H9 (cell line): Measurements from ENCODE around the gene HOATZ. TPM values are rescaled to one million over a fixed set of nuclear protein-coding genes. Genes with fewer than 3 reads are reported as not detected.

Source experiments
- DNase-seq: peaks from one replicate; pipeline ENCODE4 v3.0.0-alpha.2; 2017
- H2AFZ ChIP-seq: one replicate; pipeline ENCODE4 v1.6.1; 2013; ENCODE audit warnings: mild to moderate bottlenecking, low read length, control low read depth, moderate library complexity
- H2AK5ac ChIP-seq: 2 replicates; pipeline ENCODE4 v1.6.1; 2013; ENCODE audit warnings: low read length, control low read depth, mixed read lengths; ENCODE audit not compliant: insufficient read length
- H2BK120ac ChIP-seq: one replicate; pipeline ENCODE4 v1.6.1; 2013; ENCODE audit warnings: low read depth, mild to moderate bottlenecking, low read length, control low read depth, inconsistent platforms; ENCODE audit not compliant: poor library complexity, severe bottlenecking
- H2BK12ac ChIP-seq: 2 replicates; pipeline ENCODE4 v1.6.1; 2013; ENCODE audit warnings: low read length, control low read depth, mixed read lengths, low read depth; ENCODE audit not compliant: insufficient read length
- H2BK15ac ChIP-seq: 2 replicates; pipeline ENCODE4 v1.6.1; 2013; ENCODE audit warnings: low read depth, low read length, control low read depth
- H2BK20ac ChIP-seq: one replicate; pipeline ENCODE4 v1.6.1; 2013; ENCODE audit warnings: low read depth, mild to moderate bottlenecking, low read length, control low read depth, inconsistent platforms; ENCODE audit not compliant: poor library complexity, severe bottlenecking
- H2BK5ac ChIP-seq: 2 replicates; pipeline ENCODE4 v1.6.1; 2013; ENCODE audit warnings: low read length, control low read depth, mixed read lengths; ENCODE audit not compliant: insufficient read length
- H3K14ac ChIP-seq: 2 replicates; pipeline ENCODE4 v1.6.1; 2013; ENCODE audit warnings: low read length, control low read depth; ENCODE audit not compliant: insufficient read depth
- H3K18ac ChIP-seq: 2 replicates; pipeline ENCODE4 v1.6.1; 2013; ENCODE audit warnings: low read depth, mild to moderate bottlenecking, mixed read lengths, low read length, control low read depth; ENCODE audit not compliant: insufficient read length
- H3K23ac ChIP-seq: 2 replicates; pipeline ENCODE4 v1.6.1; 2013; ENCODE audit warnings: low read length, control low read depth, mixed read lengths, low read depth; ENCODE audit not compliant: insufficient read length
- H3K23me2 ChIP-seq: 2 replicates; pipeline ENCODE4 v1.6.1; 2013; ENCODE audit warnings: low read depth, mild to moderate bottlenecking, mixed read lengths, low read length, control low read depth; ENCODE audit not compliant: insufficient read length, poor library complexity, severe bottlenecking
- H3K27ac ChIP-seq: 2 replicates; pipeline ENCODE4 v1.5.1; 2013; ENCODE audit warnings: low read length, control low read depth, mixed read lengths, low read depth; ENCODE audit not compliant: insufficient read length
- H3K27me3 ChIP-seq: 2 replicates; pipeline ENCODE4 v1.6.1; 2013; ENCODE audit warnings: low read length, control low read depth, inconsistent platforms; ENCODE audit not compliant: insufficient read depth
- H3K4ac ChIP-seq: 2 replicates; pipeline ENCODE4 v1.6.1; 2013; ENCODE audit warnings: low read depth, mild to moderate bottlenecking, control low read depth, inconsistent platforms, low read length, moderate library complexity
- H3K4me1 ChIP-seq: 2 replicates; pipeline ENCODE4 v1.6.1; 2013; ENCODE audit warnings: low read length, control low read depth, inconsistent platforms; ENCODE audit not compliant: insufficient read depth
- H3K4me2 ChIP-seq: 2 replicates; pipeline ENCODE4 v1.6.1; 2013; ENCODE audit warnings: low read length, control low read depth, mixed read lengths; ENCODE audit not compliant: insufficient read length, insufficient read depth
- H3K56ac ChIP-seq: 2 replicates; pipeline ENCODE4 v1.6.1; 2013; ENCODE audit warnings: low read depth, mild to moderate bottlenecking, mixed read lengths, low read length, control low read depth; ENCODE audit not compliant: insufficient read length
- H3K79me1 ChIP-seq: 2 replicates; pipeline ENCODE4 v1.6.1; 2013; ENCODE audit warnings: low read depth, mild to moderate bottlenecking, moderate library complexity, low read length, control low read depth, inconsistent platforms; ENCODE audit not compliant: insufficient read depth, poor library complexity, severe bottlenecking
- H3K79me2 ChIP-seq: 2 replicates; pipeline ENCODE4 v1.6.1; 2013; ENCODE audit warnings: low read length, control low read depth, inconsistent platforms; ENCODE audit not compliant: insufficient read depth
- H3K9ac ChIP-seq: 2 replicates; pipeline ENCODE4 v1.6.1; 2013; ENCODE audit warnings: low read length, control low read depth, mixed read lengths; ENCODE audit not compliant: insufficient read length; ENCODE audit errors: extremely low read depth
- H3K9me3 ChIP-seq: one replicate; pipeline ENCODE4 v1.6.1; 2013; ENCODE audit warnings: low read depth, low read length, inconsistent platforms; ENCODE audit not compliant: control insufficient read depth
- H3T11ph ChIP-seq: one replicate; pipeline ENCODE4 v1.6.1; 2013; ENCODE audit warnings: mild to moderate bottlenecking, low read length, control low read depth, inconsistent platforms
- H4K20me1 ChIP-seq: one replicate; pipeline ENCODE4 v1.6.1; 2013; ENCODE audit not compliant: control insufficient read depth, insufficient read length, insufficient read depth
- H4K5ac ChIP-seq: 2 replicates; pipeline ENCODE4 v1.6.1; 2013; ENCODE audit warnings: low read depth, mild to moderate bottlenecking, mixed read lengths, low read length, control low read depth; ENCODE audit not compliant: insufficient read length
- H4K8ac ChIP-seq: replicated peaks from 2 replicates; pipeline ENCODE4 v1.6.1; 2013; ENCODE audit warnings: low read length, control low read depth, mixed read lengths, low read depth; ENCODE audit not compliant: insufficient read length
- H4K91ac ChIP-seq: 2 replicates; pipeline ENCODE4 v1.6.1; 2013; ENCODE audit warnings: low read depth, mild to moderate bottlenecking, moderate library complexity, mixed read lengths, low read length, control low read depth; ENCODE audit not compliant: insufficient read length
- H3K27ac Mint-ChIP-seq, 3 experiments: 2 replicates in 2 of 3; 3 replicates in 1 of 3; pipeline ENCODE4 v1.8.0; 2020 to 2021; ENCODE audit warnings: mixed read lengths in 3 of 3, mild to moderate bottlenecking in 1 of 3, moderate library complexity in 1 of 3
- H3K27me3 Mint-ChIP-seq: 2 replicates; pipeline ENCODE4 v1.8.0; 2021; ENCODE audit warnings: low read depth, mild to moderate bottlenecking, moderate library complexity, mixed read lengths
- H3K36me3 Mint-ChIP-seq, 3 experiments: 2 replicates in 2 of 3; 3 replicates in 1 of 3; pipeline ENCODE4 v1.8.0; 2020 to 2021; ENCODE audit warnings: low read depth in 3 of 3, mixed read lengths in 3 of 3; ENCODE audit not compliant: insufficient read depth in 1 of 3
- H3K4me1 Mint-ChIP-seq, 2 experiments: 2 replicates each; pipeline ENCODE4 v1.8.0; 2020; ENCODE audit warnings: mixed read lengths in 2 of 2
- H3K4me3 Mint-ChIP-seq, 2 experiments: 2 replicates in 1 of 2; 3 replicates in 1 of 2; pipeline ENCODE4 v1.8.0; 2020 to 2021; ENCODE audit warnings: mild to moderate bottlenecking in 2 of 2, mixed read lengths in 2 of 2, moderate library complexity in 1 of 2
- H3K9me3 Mint-ChIP-seq, 2 experiments: 2 replicates in 1 of 2; 3 replicates in 1 of 2; pipeline ENCODE4 v1.8.0; 2020; ENCODE audit warnings: mild to moderate bottlenecking in 2 of 2, mixed read lengths in 2 of 2, moderate library complexity in 1 of 2
- WGBS: extraction: QIAGEN DNeasy Blood & Tissue Kit; methylation state at CpG from one replicate; pipeline ENCODE4 v1.1.7; 2013; ENCODE audit warnings: missing lambda C conversion rate, low lambda C conversion rate, mixed read lengths; ENCODE audit not compliant: insufficient read length; ENCODE audit errors: extremely low coverage; 5-methylcytosine and 5-hydroxymethylcytosine counted together
- total RNA-seq: library from RNA; stranded (reverse); gene quantifications from 2 replicates; pipeline ENCODE4 v1.2.1, GENCODE V29; 2021
- TF ChIP-seq, protein P1 (sequence below): fragments of 200-600 bp; sonication (generic); conservative IDR thresholded peaks from 3 replicates; pipeline ENCODE4 v1.8.0; 2021; ENCODE audit warnings: antibody characterized with exemption, mild to moderate bottlenecking

The HOATZ gene
- total RNA-seq, 1 experiment from 2014 or later: not detected

DNA sequence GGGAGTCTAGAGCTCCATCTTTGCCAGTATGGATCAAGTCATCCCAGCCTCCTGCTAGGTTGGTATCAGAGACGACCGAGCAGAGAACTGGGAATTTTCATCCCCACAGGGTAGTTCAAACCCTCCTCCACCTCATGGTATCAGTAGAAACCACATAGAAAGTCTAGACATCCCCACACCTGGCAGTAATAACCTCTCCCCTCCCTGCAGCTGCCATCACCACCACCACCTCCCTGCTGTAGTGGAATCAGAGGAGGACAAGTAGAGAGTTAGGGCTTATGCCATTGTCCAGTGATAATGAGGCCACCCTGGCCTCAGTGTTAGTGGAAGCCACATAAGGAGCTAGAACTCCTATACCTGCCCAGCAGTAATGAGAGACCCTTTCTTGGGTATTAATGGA, 36.7 kb upstream of the HOATZ start:
- no peak overlapping the region for H2BK20ac ChIP-seq
- H4K20me1 ChIP-seq: no peaks in the 10 kb centered on the region
- no peak overlapping the region for H3K4me3 Mint-ChIP-seq
- no peak overlapping the region for H3K4me2 ChIP-seq
- no peak overlapping the region for H3K9ac ChIP-seq
- no peak overlapping the region for H3K56ac ChIP-seq
- no peak overlapping the region for H4K8ac ChIP-seq
- no peak overlapping the region for H3K23ac ChIP-seq
- no peaks in the 10 kb centered on the region for H3K27me3 ChIP-seq
- no peak overlapping the region for H4K91ac ChIP-seq
- H2BK5ac ChIP-seq: no peak overlapping the region
- H3K14ac ChIP-seq: no peak overlapping the region
- H3K27ac Mint-ChIP-seq: no peak overlapping the region; a peak in 1 of 7 replicates
- H3K27ac ChIP-seq: no peak overlapping the region
- no peak overlapping the region for H2AFZ ChIP-seq
- H2AK5ac ChIP-seq: no peak overlapping the region
- WGBS: no CpG with 5 or more reads among the region's 2 CpGs
- H3K4me1 ChIP-seq: no peaks in the 10 kb centered on the region
- H3K79me2 ChIP-seq: no peaks in the 10 kb centered on the region
- H3K23me2 ChIP-seq: no peaks in the 10 kb centered on the region
- no peak for DNase-seq
- no peaks in the 10 kb centered on the region for H3K9me3 ChIP-seq
- H3K36me3 Mint-ChIP-seq: no peaks in the 10 kb centered on the region
- H2BK15ac ChIP-seq: no peak overlapping the region
- no peak overlapping the region for H2BK12ac ChIP-seq
- H3T11ph ChIP-seq: no peak overlapping the region
- H2BK120ac ChIP-seq: no peak overlapping the region
- H3K18ac ChIP-seq: no peak overlapping the region
- H3K4ac ChIP-seq: no peak overlapping the region
- H3K27me3 Mint-ChIP-seq: peaks cover 4% of the 10 kb centered on the region; the same call in 1 of the 2 replicates
- no peaks in the 10 kb centered on the region for H3K4me1 Mint-ChIP-seq
- TF ChIP-seq, protein P1, sequence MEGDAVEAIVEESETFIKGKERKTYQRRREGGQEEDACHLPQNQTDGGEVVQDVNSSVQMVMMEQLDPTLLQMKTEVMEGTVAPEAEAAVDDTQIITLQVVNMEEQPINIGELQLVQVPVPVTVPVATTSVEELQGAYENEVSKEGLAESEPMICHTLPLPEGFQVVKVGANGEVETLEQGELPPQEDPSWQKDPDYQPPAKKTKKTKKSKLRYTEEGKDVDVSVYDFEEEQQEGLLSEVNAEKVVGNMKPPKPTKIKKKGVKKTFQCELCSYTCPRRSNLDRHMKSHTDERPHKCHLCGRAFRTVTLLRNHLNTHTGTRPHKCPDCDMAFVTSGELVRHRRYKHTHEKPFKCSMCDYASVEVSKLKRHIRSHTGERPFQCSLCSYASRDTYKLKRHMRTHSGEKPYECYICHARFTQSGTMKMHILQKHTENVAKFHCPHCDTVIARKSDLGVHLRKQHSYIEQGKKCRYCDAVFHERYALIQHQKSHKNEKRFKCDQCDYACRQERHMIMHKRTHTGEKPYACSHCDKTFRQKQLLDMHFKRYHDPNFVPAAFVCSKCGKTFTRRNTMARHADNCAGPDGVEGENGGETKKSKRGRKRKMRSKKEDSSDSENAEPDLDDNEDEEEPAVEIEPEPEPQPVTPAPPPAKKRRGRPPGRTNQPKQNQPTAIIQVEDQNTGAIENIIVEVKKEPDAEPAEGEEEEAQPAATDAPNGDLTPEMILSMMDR: no peak
- H3K9me3 Mint-ChIP-seq: no peaks in the 10 kb centered on the region
- H3K79me1 ChIP-seq: no peaks in the 10 kb centered on the region
- H4K5ac ChIP-seq: no peak overlapping the region
